Stimulated activated naive B cell treated with anti-CD40 and anti-IgM and Interleukin-4, amounts not matched to agents 10 μg/mL and 1 μg/mL and 100 μg/mL, for 72 hours (primary cell): ENCODE data around the gene NTSR2.

ENCODE experiments used
- ATAC-seq, 2 donors: fragments of 150-1000 bp; cut with Tn5 transposase; replicated peaks; 2 replicates each; pipeline ENCODE4 v1.10.0; 2021; ENCODE audit warnings: moderate library complexity in 1 of 2
- DNase-seq: peaks from one replicate; pipeline ENCODE4 v3.0.0; 2021
- H3K27ac Mint-ChIP-seq: one replicate; pipeline ENCODE4 v1.8.0; 2022; ENCODE audit warnings: mild to moderate bottlenecking, mixed read lengths
- H3K27me3 Mint-ChIP-seq, 2 donors: one replicate each; pipeline ENCODE4 v1.8.0; 2022; ENCODE audit warnings: mixed read lengths in 2 of 2
- H3K36me3 Mint-ChIP-seq, 2 donors: one replicate each; pipeline ENCODE4 v1.8.0; 2022; ENCODE audit warnings: mixed read lengths in 2 of 2, mild to moderate bottlenecking in 1 of 2
- H3K4me1 Mint-ChIP-seq, 2 donors: one replicate each; pipeline ENCODE4 v1.8.0; 2022; ENCODE audit warnings: mixed read lengths in 2 of 2, mild to moderate bottlenecking in 1 of 2
- H3K4me3 Mint-ChIP-seq, 2 donors: one replicate each; pipeline ENCODE4 v1.8.0; 2022; ENCODE audit warnings: mild to moderate bottlenecking in 2 of 2, mixed read lengths in 2 of 2, moderate library complexity in 1 of 2
- H3K9me3 Mint-ChIP-seq, 2 donors: one replicate each; pipeline ENCODE4 v1.8.0; 2022; ENCODE audit warnings: mixed read lengths in 2 of 2, mild to moderate bottlenecking in 1 of 2

The NTSR2 gene

DNA sequence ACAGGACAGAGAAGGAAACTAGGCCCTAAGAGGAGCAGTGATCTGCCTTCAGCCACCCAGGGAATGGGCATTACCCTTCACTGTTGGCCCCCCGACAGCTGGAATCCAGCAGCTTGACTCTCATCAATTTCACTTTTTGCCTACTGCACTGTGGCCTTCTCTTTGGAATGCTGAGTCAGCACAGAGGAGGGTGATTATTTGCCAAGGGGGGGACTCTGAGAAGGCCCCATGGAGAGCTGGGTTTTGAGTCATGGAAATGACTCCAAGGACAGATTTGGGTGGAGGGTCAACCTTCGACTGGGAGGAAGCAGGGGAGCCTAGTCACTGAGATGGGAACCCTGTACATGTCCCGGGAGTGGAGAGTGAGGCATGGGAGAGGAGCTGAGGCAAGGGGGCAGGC, 38.1 kb upstream of the NTSR2 start:
- ATAC-seq, result no peak
- Mint-ChIP-seq H3K4me1 (peaks cover 6 to 8% of the 10 kb centered on the region in 2 donors), H3K4me3 (no peak overlapping the region), H3K27me3 (peaks cover 4 to 14% of the 10 kb centered on the region in 2 donors), H3K36me3 (peaks cover 0 to 2% of the 10 kb centered on the region in 2 donors), H3K9me3 (peaks cover 0 to 2% of the 10 kb centered on the region in 2 donors), H3K27ac (no peak overlapping the region)
- DNase-seq, result no peak

DNA sequence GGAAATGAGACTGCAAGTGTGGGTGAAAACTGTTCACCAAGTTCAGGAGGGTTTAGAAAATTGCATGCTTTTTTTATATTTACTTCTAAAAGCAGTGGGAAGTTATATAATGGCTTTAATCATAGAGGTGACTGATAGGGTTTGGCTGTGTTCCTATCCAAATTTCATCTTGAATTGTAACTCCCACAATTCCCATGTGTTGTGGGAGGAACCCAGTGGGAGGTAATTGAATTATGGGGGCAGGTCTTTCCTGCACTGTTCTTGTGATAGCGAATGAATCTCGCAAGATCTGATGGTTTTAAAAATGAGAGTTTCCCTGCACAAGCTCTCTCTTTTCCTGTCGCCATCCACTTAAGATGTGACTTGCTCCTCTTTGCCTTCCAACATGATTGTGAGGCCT, 35.7 kb upstream of the NTSR2 start:
- Mint-ChIP-seq H3K4me1 (peaks cover 6 to 8% of the 10 kb centered on the region in 2 donors), H3K27me3 (peaks cover 0 to 6% of the 10 kb centered on the region in 2 donors), H3K36me3 (peaks cover 0 to 2% of the 10 kb centered on the region in 2 donors), H3K4me3 (no peak overlapping the region), H3K9me3 (peaks cover 0 to 2% of the 10 kb centered on the region in 2 donors), H3K27ac (no peak overlapping the region)
- DNase-seq (no peak), ATAC-seq (no peak)

DNA sequence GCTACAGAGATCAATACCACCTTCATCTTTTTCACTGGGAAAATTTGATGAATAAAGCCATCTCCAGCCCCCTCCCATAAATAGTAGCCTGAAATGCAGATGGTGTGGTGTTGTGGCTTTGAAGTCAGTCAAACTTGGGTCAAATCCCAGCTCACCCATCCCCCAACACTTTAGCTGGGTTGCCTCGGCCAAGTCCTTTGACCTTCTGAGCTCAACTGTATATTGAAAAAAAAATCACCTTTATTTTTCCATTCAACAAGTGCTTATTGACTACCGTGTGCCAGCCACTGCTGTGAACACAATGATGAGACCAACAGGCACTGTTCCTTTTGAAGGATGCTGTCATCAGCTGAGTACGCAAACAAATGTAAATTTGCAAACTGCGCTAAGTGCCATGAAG, 35.1 kb upstream of the NTSR2 start:
- no peak overlapping the region for H3K27ac Mint-ChIP-seq

DNA sequence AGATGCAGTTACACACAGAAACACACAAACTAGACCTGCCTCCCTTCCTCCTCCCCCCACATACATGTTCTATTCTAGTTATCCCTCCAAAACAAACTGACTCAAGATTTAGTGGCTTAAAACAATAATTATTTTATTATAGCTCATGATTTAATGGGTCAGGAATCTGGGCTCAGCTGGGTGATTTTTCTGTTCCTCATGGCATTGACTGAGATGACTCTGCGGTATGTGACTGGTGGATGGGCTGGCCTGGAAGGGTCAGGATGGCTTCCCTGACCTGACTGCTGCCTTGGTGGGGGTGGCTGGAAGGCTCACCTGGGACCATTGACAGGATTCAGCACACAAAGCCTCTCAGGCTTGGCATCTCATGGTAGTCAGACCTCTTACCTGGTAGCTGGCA, 33.7 kb upstream of the NTSR2 start:
- Mint-ChIP-seq H3K36me3 (peaks cover 0 to 2% of the 10 kb centered on the region in 2 donors), H3K4me3 (no peak overlapping the region), H3K9me3 (peaks cover 0 to 2% of the 10 kb centered on the region in 2 donors), H3K27me3 (peaks cover 0 to 6% of the 10 kb centered on the region in 2 donors), H3K27ac (no peak overlapping the region), H3K4me1 (peaks cover 8 to 13% of the 10 kb centered on the region in 2 donors)
- DNase-seq (no peak), ATAC-seq (no peak)

More for the DNA sequence above, 35.1 kb upstream of the NTSR2 start:
- Mint-ChIP-seq H3K4me3 (no peak overlapping the region), H3K36me3 (peaks cover 0 to 2% of the 10 kb centered on the region in 2 donors), H3K4me1 (peaks cover 6 to 8% of the 10 kb centered on the region in 2 donors), H3K27me3 (peaks cover 0 to 6% of the 10 kb centered on the region in 2 donors), H3K9me3 (peaks cover 0 to 2% of the 10 kb centered on the region in 2 donors)
- ATAC-seq (no peak), DNase-seq (no peak)

DNA sequence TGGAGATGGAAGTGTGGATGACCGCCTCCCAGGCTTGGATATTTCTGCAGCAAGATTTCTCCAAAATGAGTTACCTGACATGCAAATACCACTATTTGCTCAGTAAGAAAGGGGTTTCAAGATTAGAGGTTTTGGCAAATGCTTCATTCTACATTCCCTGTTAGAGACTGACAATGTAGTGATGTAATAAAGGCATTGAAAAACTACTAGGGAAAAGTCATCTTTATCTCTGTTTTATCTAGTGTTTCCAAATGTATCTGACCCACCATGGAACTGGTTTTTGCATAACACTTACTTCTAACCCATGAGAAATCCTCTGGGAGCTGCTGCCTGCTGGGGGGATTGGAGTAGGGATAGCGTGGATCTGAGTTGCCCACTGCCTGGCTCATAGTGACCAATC, 33.0 kb upstream of the NTSR2 start:
- Mint-ChIP-seq H3K4me1 (peaks cover 8 to 13% of the 10 kb centered on the region in 2 donors), H3K27ac (no peak overlapping the region), H3K4me3 (no peak overlapping the region), H3K36me3 (no peaks in the 10 kb centered on the region), H3K27me3 (peaks cover 0 to 6% of the 10 kb centered on the region in 2 donors), H3K9me3 (no peaks in the 10 kb centered on the region)
- no peak for DNase-seq
- ATAC-seq, result no peak

DNA sequence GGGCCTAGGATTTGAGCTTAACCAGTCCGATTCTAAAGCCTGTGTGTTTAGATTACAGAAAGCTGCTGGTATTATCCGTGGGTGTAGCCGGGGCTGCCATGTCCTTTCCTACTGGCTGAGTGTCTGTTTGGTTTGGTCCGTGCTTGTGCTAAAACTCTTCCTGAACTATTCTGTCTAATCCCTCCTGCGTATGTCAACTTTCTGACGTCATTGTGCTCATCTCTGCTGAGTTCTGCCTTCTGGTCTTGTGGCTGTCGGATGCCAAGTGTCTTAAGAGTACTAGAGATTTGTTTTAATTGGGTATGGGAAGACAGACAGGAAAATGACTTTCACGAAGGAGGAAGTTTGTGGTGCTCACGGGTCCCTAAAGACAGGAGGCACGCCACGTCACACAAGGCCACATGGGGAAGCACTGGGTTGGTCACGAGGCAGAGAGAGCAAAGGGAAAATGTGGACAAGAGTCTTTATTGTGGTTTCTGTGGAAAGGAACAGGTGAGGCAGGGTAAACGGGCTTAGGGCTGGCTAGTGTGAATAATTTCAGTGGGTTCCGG, 31.8 kb upstream of the NTSR2 start:
- peak; percentile 56 for DNase-seq
- peaks cover 6 to 10% of the 10 kb centered on the region in 2 donors for H3K27me3 Mint-ChIP-seq
- H3K36me3 Mint-ChIP-seq, result no peaks in the 10 kb centered on the region
- no peak overlapping the region for H3K4me3 Mint-ChIP-seq
- peaks cover 15 to 24% of the 10 kb centered on the region in 2 donors for H3K4me1 Mint-ChIP-seq
- ATAC-seq, result peak; percentile 75 to 76
- no peak overlapping the region for H3K27ac Mint-ChIP-seq
- no peaks in the 10 kb centered on the region for H3K9me3 Mint-ChIP-seq

DNA sequence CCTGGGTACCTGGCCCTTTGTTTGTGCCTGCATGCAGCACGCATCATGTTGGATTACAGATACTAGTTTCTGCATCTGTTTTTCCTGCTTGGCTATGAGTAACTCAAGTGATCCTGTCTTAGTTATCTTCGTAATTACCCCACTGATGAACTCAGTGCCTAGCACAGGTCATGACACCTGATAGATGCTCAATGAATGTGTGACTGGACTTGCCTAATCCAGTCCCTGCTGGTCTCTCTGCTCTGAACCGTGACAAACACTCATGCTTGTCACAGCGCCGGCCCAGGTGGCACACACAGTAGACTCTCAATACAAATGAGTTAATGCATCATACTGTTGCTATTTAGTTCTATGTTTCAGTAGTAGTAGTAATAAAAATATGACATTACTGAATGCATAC, 31.2 kb upstream of the NTSR2 start:
- H3K4me3 Mint-ChIP-seq, result no peak overlapping the region
- no peak overlapping the region for H3K27ac Mint-ChIP-seq
- H3K36me3 Mint-ChIP-seq, result no peaks in the 10 kb centered on the region
- peak; percentile 35 to 38 for ATAC-seq
- H3K4me1 Mint-ChIP-seq, result peaks cover 15 to 27% of the 10 kb centered on the region in 2 donors
- H3K9me3 Mint-ChIP-seq, result no peaks in the 10 kb centered on the region
- H3K27me3 Mint-ChIP-seq, result peaks cover 12 to 15% of the 10 kb centered on the region in 2 donors
- no peak for DNase-seq

DNA sequence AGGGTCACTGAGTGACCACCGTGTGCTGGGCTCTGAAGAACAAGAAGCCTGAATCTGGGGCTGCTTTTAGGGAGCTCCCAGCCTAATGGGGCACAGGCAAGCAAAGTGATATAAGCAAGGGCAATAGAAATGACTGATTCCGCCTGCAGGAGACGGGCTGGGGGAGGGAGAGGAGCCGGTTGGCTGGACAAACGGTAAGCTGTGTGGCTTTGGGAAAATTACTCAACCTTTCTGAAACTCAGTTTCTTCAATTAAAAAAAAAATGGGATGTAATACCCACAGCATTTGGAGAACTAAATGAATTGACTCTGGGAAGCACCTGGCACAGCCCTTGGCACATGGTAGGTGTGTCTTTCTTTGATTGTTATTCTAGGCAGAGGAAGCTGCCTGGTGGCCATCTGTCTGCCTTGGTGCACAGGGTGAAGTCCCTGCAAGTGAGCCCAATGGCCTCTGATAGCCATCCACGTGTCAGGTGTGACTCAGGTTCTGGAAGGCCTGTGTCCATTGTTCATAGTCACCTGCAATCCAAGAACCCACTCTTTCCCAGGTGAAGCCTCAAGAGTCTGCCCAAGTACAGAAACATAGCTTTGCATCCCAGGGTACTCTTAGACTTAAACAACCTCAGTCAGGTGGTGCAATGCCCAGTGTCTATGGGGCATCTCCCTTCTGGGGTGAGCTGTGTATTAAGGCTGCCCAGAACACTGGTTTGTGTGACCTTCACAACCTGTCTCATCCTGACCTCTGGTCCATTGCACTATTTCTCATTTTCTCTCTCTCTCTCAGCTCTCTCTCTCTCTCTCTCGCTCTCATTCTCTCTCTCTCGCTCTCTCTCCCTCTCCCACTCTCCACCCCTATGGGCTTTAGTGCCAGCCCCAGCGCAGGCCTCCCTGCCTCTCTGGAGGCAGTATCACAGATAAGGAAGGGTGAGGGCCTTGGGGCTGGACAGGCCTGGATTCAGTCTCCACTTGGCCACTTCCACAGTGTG, 30.0 kb upstream of the NTSR2 start:
- H3K4me3 Mint-ChIP-seq, result no peak overlapping the region
- peaks cover 11 to 20% of the 10 kb centered on the region in 2 donors for H3K4me1 Mint-ChIP-seq
- peaks cover 15 to 18% of the 10 kb centered on the region in 2 donors for H3K27me3 Mint-ChIP-seq
- H3K36me3 Mint-ChIP-seq, result no peaks in the 10 kb centered on the region
- H3K9me3 Mint-ChIP-seq, result no peaks in the 10 kb centered on the region
- no peak for DNase-seq
- no peak overlapping the region for H3K27ac Mint-ChIP-seq
- ATAC-seq, result no peak

DNA sequence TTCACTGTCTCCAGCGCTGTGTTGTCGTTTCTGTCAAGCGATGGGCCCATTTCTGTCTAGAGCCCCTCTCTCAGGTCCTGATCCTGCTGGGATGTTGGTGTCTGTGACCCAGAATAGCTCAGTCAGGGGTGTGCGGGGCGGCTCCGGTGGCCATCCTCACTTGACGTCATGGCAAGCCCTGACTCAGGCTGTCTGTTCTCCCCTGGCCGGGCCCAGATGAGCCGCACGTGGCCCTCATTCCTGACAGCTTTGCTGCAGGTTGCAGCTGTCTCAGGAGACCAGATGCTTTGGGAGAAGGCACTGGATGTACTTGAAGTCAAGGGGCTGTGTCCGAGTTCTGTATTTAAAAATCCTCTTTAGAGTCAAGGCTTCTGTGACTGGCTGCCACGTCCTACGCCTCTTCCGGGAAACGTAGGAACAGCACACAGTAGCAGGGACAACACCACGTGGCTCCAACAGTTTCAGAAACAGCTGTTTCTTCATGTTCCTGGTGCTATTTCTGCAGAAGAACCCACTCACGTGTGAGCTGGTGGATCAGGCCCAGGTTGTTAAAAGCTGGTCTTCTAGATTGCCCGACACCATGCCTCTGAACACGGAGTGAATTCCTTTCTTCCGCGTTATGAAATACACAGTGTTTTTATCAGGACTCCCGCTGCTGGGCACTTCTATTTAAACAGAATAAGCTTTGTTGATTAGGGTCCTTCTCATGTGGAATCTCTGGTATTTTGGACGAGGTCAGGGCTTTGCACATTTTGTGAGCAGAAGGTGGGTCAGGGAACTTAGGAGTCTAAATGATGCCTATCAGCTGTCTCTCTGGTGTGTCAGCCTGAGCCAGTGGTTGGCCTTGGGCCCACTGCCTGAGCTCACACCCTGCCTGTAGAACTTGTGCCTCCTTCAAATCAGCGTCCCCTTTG, 28.3 kb upstream of the NTSR2 start:
- no peaks in the 10 kb centered on the region for H3K36me3 Mint-ChIP-seq
- H3K4me1 Mint-ChIP-seq, result peaks cover 7 to 20% of the 10 kb centered on the region in 2 donors
- DNase-seq (no peak), ATAC-seq (no peak)
- no peak overlapping the region for H3K4me3 Mint-ChIP-seq
- H3K9me3 Mint-ChIP-seq, result no peaks in the 10 kb centered on the region
- peaks cover 15 to 21% of the 10 kb centered on the region in 2 donors for H3K27me3 Mint-ChIP-seq
- no peak overlapping the region for H3K27ac Mint-ChIP-seq

DNA sequence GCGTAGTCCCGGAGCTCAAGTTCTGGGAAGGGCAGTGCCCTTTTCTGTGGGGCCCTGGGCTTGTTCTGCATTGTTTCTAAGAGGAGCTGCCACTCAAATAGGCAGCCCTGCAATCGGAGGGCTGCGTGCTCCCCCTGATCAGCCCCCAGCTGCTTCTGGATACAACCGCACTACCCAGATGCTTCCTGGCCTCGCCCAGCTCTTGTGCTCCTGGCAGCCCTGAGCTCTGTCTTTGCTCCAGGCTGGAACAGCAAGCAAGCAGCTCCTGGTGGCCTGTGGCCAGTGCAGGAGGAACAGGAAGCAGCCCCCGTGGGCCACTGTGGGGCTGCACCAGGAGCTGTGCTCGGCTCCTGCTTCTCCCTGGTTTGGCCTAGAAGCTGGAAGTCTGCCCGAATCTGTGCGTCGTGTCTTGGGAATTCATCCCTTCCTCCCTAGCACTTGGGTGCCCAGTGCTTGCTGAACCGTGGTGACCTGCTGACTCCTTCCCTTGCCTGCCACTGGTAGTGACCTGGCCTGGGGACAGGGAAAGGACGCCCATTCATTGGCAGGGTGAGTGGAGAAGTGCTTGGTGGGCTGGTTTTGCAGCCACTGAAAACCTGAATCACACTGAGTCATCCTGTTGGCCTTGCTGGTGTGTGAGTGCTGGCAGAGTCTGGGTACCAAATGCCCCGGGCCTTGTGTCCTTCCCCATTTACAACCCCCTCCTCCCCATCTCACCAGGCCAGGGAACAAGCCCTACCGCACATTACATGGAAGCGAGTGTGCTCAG, 27.3 kb upstream of the NTSR2 start:
- peaks cover 9 to 20% of the 10 kb centered on the region in 2 donors for H3K4me1 Mint-ChIP-seq
- H3K27me3 Mint-ChIP-seq, result peaks cover 15 to 21% of the 10 kb centered on the region in 2 donors
- peak overlapping the region; percentile 33 for H3K27ac Mint-ChIP-seq
- no peaks in the 10 kb centered on the region for H3K36me3 Mint-ChIP-seq
- no peaks in the 10 kb centered on the region for H3K9me3 Mint-ChIP-seq
- peak; percentile 15 to 16 for ATAC-seq
- DNase-seq, result no peak
- no peak overlapping the region for H3K4me3 Mint-ChIP-seq

DNA sequence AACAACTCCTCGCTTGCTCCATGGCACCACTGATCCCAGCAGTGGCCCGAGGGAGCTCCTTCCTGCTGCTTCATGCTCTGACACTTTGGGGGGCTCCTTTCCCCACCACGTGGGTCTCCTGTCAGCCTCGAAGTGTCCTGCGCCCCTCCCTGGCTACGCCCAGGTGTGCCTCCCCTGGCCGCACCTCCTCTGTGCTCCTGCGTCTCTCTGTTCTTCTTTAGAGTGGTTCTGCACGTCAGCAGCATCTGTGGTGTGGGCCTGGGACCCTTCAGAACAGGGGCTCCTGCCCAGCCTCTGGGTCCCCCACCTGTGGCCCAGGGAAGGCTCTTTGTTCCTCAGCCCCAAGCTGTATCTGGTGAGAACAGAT, 26.7 kb upstream of the NTSR2 start:
- no peak for DNase-seq
- no peaks in the 10 kb centered on the region for H3K36me3 Mint-ChIP-seq
- no peak overlapping the region for H3K4me3 Mint-ChIP-seq
- peak overlapping the region; percentile 33 for H3K27ac Mint-ChIP-seq
- ATAC-seq, result no peak
- H3K4me1 Mint-ChIP-seq, result peaks cover 9 to 20% of the 10 kb centered on the region in 2 donors
- H3K9me3 Mint-ChIP-seq, result no peaks in the 10 kb centered on the region
- H3K27me3 Mint-ChIP-seq, result peaks cover 15 to 24% of the 10 kb centered on the region in 2 donors

DNA sequence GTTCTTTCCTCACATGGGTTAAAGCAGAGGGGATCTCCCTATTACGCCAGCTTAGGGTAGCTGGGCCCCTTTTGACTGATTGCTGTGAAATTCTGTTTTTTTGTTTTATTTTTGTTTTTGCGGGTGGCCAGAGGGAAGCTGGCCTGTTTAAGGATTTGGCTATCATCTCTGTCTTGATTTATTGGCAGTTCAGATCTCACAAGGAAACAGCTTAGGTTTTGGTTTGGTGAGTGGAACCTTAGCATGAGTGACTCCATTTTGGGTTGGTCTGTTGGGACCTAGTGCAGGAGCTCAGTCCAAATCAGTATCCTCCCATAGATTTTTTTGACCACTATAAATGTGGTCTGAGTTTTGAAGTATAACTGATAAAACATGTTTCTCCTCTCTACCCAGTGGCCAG, 25.6 kb upstream of the NTSR2 start:
- DNase-seq, result no peak
- Mint-ChIP-seq H3K27ac (no peak overlapping the region), H3K9me3 (no peaks in the 10 kb centered on the region)

DNA sequence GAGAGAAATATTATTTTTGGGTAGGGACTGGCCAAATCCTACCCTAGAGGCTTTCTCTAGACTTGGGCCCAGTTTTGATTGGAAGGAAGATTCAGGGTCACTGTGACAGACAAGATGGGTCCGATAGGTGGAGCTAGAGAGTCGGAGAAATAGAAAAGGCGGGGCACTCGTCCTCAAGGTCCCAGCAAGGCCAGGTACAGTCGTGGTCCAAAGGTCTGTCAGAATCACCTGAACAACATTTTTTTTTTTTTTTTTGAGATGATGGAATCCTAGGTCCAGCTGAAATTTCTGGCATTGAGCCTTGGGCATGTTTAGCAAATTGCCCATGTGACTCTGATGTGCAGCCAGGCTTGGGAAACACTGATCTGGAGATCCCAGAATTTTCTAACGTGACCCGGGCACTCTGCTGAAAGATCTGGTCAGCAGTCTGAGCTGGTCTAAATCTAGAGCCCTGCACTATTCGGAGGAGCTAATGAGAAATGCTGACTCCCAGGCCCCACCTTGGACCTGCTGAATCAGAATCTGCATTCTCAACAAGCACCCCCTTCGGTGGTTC, 23.0 kb upstream of the NTSR2 start:
- peak; percentile 72 to 83 for ATAC-seq
- H3K27me3 Mint-ChIP-seq, result peaks cover 22 to 32% of the 10 kb centered on the region in 2 donors

More for the DNA sequence above, 25.6 kb upstream of the NTSR2 start:
- ATAC-seq, result no peak
- Mint-ChIP-seq H3K4me3 (no peak overlapping the region), H3K4me1 (peaks cover 9 to 20% of the 10 kb centered on the region in 2 donors), H3K27me3 (peaks cover 15 to 26% of the 10 kb centered on the region in 2 donors), H3K36me3 (no peaks in the 10 kb centered on the region)

More for the DNA sequence above, 23.0 kb upstream of the NTSR2 start:
- DNase-seq, result peak; percentile 54
- Mint-ChIP-seq H3K4me3 (no peak overlapping the region), H3K36me3 (no peaks in the 10 kb centered on the region), H3K27ac (no peak overlapping the region), H3K4me1 (peaks cover 16 to 23% of the 10 kb centered on the region in 2 donors), H3K9me3 (no peaks in the 10 kb centered on the region)
